GM12878 (cell line): Measurements from ENCODE around the gene UMPS. TPM values are rescaled to one million over a fixed set of nuclear protein-coding genes. Genes with fewer than 3 reads are reported as not detected.

Experiments
- BHLHE40 ChIP-seq, 2 experiments: fragments of 450-650 bp in 1 of 2; IDR thresholded peaks; 2 replicates each; pipeline ENCODE4 v1.6.1; 2011 to 2017; ENCODE audit warnings: low read depth in 2 of 2, borderline replicate concordance in 1 of 2, improper control_type of control experiment in 1 of 2, low read length in 1 of 2, mild to moderate bottlenecking in 1 of 2
- CHD4 ChIP-seq: fragments of 200-600 bp; sonication (generic); IDR thresholded peaks from 2 replicates; pipeline ENCODE4 v1.6.1; 2016; ENCODE audit warnings: mild to moderate bottlenecking
- E4F1 ChIP-seq: fragments of 450-650 bp; IDR thresholded peaks from 2 replicates; pipeline ENCODE4 v1.6.1; 2018; ENCODE audit warnings: borderline replicate concordance, mild to moderate bottlenecking; ENCODE audit not compliant: partially characterized antibody
- HDGF ChIP-seq: fragments of 450-650 bp; IDR thresholded peaks from 2 replicates; pipeline ENCODE4 v1.6.1; 2016; ENCODE audit warnings: antibody characterized with exemption
- MEF2A ChIP-seq: IDR thresholded peaks from 2 replicates; pipeline ENCODE4 v1.6.1; 2011; ENCODE audit warnings: low read depth, mild to moderate bottlenecking, low read length, moderate library complexity; ENCODE audit not compliant: insufficient read depth
- POLR2A ChIP-seq: IDR thresholded peaks from 2 replicates; pipeline ENCODE4 v1.6.1; 2011; ENCODE audit warnings: low read depth, mild to moderate bottlenecking, low read length
- SRF ChIP-seq, 2 experiments: IDR thresholded peaks; 2 replicates each; pipeline ENCODE4 v1.6.1; 2011; ENCODE audit warnings: low read depth in 2 of 2, low read length in 2 of 2, mild to moderate bottlenecking in 1 of 2, moderate library complexity in 1 of 2
- STAT1 ChIP-seq: fragments of 450-650 bp; conservative IDR thresholded peaks from 2 replicates; pipeline ENCODE4 v1.6.1; 2014; ENCODE audit warnings: antibody characterized with exemption, mild to moderate bottlenecking
- SUPT20H ChIP-seq: IDR thresholded peaks from 2 replicates; pipeline ENCODE4 v1.6.1; 2011; ENCODE audit warnings: low read depth, mild to moderate bottlenecking, low read length, moderate library complexity, borderline replicate concordance; ENCODE audit not compliant: control insufficient read depth
- TARDBP ChIP-seq: IDR thresholded peaks from 2 replicates; pipeline ENCODE4 v1.6.1; 2016; ENCODE audit warnings: borderline replicate concordance
- TBL1XR1 ChIP-seq: IDR thresholded peaks from 2 replicates; pipeline ENCODE4 v1.6.1; 2012; ENCODE audit warnings: low read depth, low read length, improper control_type of control experiment
- ZNF217 ChIP-seq: fragments of 450-650 bp; IDR thresholded peaks from 2 replicates; pipeline ENCODE4 v1.6.1; 2017; ENCODE audit warnings: antibody characterized with exemption, mild to moderate bottlenecking
- ZNF274 ChIP-seq: IDR thresholded peaks from one replicate; pipeline ENCODE4 v1.8.0; 2011; ENCODE audit not compliant: insufficient read length, insufficient read depth
- polyA plus RNA-seq, 11 experiments: library from polyadenylated mRNA; depleted of rRNA in 4 of 11; unstranded in 6 of 11; stranded (reverse) in 5 of 11; fragments of >200 nt; fragmentation: Nextera tagmentation in 4 of 11; fragmentation: Illumina TruSeq in 1 of 11; extraction: Ambion mirVana in 4 of 11; extraction: Trizol in 1 of 11; gene quantifications; 1 replicate in 1 of 11; 2 replicates in 10 of 11; pipeline versions ENCODE4 v1.2.1 to v1.2.3, GENCODE V29; 2011 to 2016; ENCODE audit warnings: inconsistent platforms in 2 of 11, missing spikeins in 2 of 11, low read depth in 1 of 11
- total RNA-seq, 4 experiments: library from RNA; depleted of rRNA in 3 of 4; stranded (reverse); fragments of >200 nt in 3 of 4; fragmentation: Illumina TruSeq in 1 of 4; extraction: Trizol in 1 of 4; gene quantifications; 2 replicates each; pipeline versions ENCODE4 v1.2.1 to v1.2.3, GENCODE V29; 2013 to 2021
- TF ChIP-seq, protein P1 (sequence below): fragments of 450-650 bp; IDR thresholded peaks from 2 replicates; pipeline ENCODE4 v1.6.1; 2016; ENCODE audit warnings: mild to moderate bottlenecking

UMPS gene
- total and polyA plus RNA-seq, 10 of the 15 experiments (the other 5 are each of a cell fraction or from before 2014, with no cell fraction given), result 30.6 to 82.8 (median 49.5) TPM

DNA sequence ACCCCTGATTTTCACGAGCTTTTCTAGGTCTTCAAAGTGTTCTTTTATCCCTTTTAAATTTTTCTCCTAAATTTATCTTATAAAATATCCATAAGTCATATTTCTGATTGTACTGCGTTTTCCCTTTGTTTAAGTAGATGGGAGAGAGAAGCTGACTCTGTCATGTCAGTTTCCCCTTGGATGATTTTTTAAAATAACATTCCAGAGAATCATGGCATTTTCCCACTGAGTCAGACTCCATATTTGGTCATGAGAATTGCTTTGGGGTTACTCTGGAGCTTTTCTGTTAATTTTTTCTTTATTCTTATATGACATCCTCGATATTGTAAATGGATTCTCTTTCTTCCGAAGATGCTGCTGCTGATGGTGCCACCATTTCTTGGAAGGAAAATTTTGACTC is 28.6 kb upstream of the UMPS start (continued):
- no peak for TF ChIP-seq E4F1
- TF ChIP-seq POLR2A, result no peak
- TF ChIP-seq ZNF217, result no peak
- no peak for TF ChIP-seq STAT1
- no peak for TF ChIP-seq ZNF274
- TF ChIP-seq SRF (IDR thresholded peaks at IDR 0.05; ENCODE audit: low read depth in 2 of 2, low read length in 2 of 2), result no peak
- no peak for TF ChIP-seq TARDBP
- no peak for TF ChIP-seq CHD4
- TF ChIP-seq, protein P1, sequence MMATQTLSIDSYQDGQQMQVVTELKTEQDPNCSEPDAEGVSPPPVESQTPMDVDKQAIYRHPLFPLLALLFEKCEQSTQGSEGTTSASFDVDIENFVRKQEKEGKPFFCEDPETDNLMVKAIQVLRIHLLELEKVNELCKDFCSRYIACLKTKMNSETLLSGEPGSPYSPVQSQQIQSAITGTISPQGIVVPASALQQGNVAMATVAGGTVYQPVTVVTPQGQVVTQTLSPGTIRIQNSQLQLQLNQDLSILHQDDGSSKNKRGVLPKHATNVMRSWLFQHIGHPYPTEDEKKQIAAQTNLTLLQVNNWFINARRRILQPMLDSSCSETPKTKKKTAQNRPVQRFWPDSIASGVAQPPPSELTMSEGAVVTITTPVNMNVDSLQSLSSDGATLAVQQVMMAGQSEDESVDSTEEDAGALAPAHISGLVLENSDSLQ, result no peak
- no peak for TF ChIP-seq TBL1XR1
- TF ChIP-seq BHLHE40 (IDR thresholded peaks at IDR 0.05; ENCODE audit: borderline replicate concordance in 1 of 2, low read depth in 2 of 2, low read length in 1 of 2), result no peak
- TF ChIP-seq MEF2A, result no peak
- TF ChIP-seq SUPT20H, result no peak
- no peak for TF ChIP-seq HDGF
